ENCODE data around the gene SYNE3.

The SYNE3 gene

DNA sequence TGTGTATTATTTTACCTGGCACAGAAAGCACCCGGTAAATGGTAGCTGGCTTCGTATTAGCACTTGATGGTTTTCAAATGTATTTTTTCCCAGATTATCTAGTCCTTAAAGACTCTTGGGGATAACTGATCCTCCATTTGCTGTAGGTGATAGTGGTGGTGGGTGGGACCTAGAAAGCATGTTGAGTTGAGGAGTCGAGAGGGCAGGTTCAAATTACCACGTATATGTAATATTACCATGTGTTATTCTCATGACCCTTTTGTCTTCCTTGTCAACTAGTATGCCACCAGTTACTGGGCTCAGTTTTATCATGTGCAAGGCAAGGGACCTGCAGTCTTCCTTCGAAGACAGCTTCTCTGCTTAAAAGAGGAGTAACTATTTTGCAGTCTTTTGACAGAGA is 20.2 kb upstream of the SYNE3 start:
- Histone ChIP-seq H3K27ac (no peak overlapping the region), H3K4me3 (peak overlapping the region; percentile 84), H3K9me3 (ENCODE audit: low read depth, low read length) (no peaks in the 10 kb centered on the region), H3K9ac (ENCODE audit: insufficient read length) (peak overlapping the region; percentile 91), H3K36me3 (ENCODE audit: insufficient read depth, low read length) (peaks cover 14% of the 10 kb centered on the region; the same call in 1 of the 2 replicates)
- TF ChIP-seq POLR2AphosphoS5 (IDR thresholded peaks at IDR 0.05; ENCODE audit: borderline replicate concordance, low read depth, low read length) (no peak), FOXP2 (optimal IDR thresholded peaks at IDR 0.05; ENCODE audit: control extremely low read depth, extremely low read length, insufficient read depth) (no peak), EZH2 (IDR thresholded peaks at IDR 0.05) (no peak)
- DNase-seq (ENCODE audit: low read depth, low spot score): no peak

DNA sequence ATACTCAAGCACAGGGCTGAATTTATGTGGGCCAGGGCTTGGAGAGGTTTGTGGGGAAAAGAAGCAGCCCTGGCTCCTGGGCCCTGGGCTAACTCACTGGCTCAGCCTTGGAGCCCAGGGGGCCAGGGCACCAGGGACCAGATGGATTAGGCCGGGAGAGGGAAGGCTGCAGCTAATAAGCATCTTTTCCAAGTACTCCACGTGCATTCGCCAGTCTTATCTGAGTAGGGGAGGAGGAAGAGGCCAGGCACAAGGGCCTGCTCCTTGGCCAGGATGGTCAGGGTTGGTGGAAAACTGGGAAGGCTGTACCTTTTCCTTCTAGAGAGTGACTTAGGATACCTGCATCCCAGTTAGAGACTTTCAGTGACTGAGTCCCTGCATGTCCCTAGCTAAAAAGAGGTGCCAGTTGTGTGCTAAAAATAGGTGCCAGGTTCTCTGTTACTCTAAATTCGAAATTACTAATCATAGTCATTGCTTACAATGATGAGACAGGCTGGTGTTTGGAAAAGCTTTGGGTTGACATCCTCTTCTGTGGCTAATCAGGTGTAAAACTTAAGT is 19.7 kb upstream of the SYNE3 start:
- peak overlapping the region; percentile 91 for H3K9ac ChIP-seq (ENCODE audit: insufficient read length)
- peak overlapping the region; percentile 84 for H3K4me3 ChIP-seq
- H3K27ac ChIP-seq: no peak overlapping the region
- H3K9me3 ChIP-seq (ENCODE audit: low read depth, low read length): no peaks in the 10 kb centered on the region
- DNase-seq (ENCODE audit: low read depth, low spot score): no peak
- TF ChIP-seq POLR2AphosphoS5 (IDR thresholded peaks at IDR 0.05; ENCODE audit: borderline replicate concordance, low read depth, low read length): no peak
- no peak for TF ChIP-seq EZH2 (IDR thresholded peaks at IDR 0.05)
- TF ChIP-seq FOXP2 (optimal IDR thresholded peaks at IDR 0.05; ENCODE audit: control extremely low read depth, extremely low read length, insufficient read depth): no peak
- peaks cover 20% of the 10 kb centered on the region for H3K36me3 ChIP-seq (ENCODE audit: insufficient read depth, low read length)

DNA sequence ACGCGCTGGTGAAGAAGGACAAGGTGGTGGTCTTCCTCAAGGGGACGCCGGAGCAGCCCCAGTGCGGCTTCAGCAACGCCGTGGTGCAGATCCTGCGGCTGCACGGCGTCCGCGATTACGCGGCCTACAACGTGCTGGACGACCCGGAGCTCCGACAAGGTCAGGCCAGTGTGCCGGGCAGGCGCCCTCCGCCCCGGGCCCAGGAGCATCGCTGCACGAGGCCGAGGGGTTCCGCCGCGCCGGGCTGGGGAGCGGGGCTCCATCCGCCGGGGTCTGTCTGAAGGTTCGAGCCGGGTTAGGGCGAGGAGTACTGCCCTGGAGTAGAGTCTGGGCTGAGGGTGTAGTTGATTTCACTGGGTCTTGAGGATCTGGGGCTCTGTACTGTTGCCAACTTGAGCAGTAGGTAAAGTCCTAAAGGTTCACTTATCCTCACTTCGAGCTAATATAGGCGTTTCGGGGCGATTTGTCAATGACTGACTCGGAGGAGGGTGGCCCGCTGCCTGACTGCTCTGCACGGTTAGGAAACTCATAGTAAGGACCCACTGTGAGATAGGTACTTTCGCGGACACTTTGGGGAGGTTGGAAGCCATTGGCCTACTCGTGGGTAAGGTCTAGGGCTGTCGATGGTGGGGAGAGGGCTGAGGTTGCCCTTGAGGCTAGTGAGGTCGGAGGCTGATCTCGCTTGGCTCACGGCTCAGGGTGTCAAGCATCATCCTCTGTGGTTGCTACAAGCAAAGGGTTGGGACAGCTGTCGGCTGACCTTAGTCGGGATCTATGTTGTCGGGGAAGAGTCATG is 19.0 kb upstream of the SYNE3 start:
- no peak for TF ChIP-seq POLR2AphosphoS5 (IDR thresholded peaks at IDR 0.05; ENCODE audit: borderline replicate concordance, low read depth, low read length)
- TF ChIP-seq FOXP2 (optimal IDR thresholded peaks at IDR 0.05; ENCODE audit: control extremely low read depth, extremely low read length, insufficient read depth): no peak
- no peak for TF ChIP-seq EZH2 (IDR thresholded peaks at IDR 0.05)
- DNase-seq (ENCODE audit: low read depth, low spot score): no peak

DNA sequence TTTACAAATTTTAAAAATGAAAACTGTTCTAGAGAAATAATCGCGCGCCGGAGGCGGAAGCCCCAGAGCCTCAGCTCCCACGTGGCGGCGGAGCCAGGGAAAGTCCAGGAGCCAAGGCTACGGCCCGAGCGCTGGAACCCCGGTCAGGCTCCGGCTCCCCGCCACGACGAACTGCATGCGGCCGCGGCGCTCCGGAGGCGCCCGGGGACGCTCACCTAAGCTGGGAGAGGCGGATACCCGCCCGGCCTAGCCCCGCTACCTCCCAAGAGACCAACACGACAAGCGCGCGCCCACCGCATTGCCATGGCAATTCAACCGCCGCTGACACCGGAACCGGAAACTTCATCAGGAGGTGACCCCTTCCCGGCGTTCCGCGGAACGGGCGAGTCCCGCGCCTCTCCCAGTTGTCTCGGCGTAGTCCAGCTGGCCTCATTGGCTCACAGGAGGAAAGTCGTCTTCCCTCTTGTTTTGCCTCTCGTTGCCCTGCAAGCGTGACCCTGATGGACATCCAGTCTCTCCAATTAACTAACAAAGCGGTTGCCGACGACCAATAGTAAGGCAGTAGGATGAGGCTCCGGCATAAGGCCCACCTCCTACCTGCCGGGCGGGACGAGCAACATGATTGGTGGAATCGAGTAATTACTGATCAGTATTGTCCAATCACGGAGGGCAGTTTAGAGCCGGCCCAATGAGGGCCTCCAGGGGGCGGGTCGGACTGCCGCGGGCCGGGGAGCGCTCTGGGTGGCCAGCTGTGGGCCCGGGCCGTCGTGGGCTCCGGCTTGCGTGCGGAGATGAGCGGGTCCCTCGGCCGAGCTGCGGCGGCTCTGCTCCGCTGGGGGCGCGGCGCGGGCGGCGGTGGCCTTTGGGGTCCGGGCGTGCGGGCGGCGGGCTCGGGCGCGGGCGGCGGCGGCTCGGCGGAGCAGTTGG is 18.1 kb upstream of the SYNE3 start, which contains the start of gene GLRX5:
GLRX5 (plus strand) TSS at position 752 of the 927 bp plus-strand sequence; CDS start at position 792, 40 bp downstream.
- H3K9me3 ChIP-seq (ENCODE audit: low read depth, low read length): no peaks in the 10 kb centered on the region
- peak; percentile 100 for DNase-seq (ENCODE audit: low read depth, low spot score)
- peak within 1 kb of the TSS; percentile 91 for H3K9ac ChIP-seq (ENCODE audit: insufficient read length)
- TF ChIP-seq POLR2AphosphoS5 (IDR thresholded peaks at IDR 0.05; ENCODE audit: borderline replicate concordance, low read depth, low read length): peak; percentile 72
- no peak for TF ChIP-seq FOXP2 (optimal IDR thresholded peaks at IDR 0.05; ENCODE audit: control extremely low read depth, extremely low read length, insufficient read depth)
- peaks cover 35% of the 10 kb centered on the region for H3K36me3 ChIP-seq (ENCODE audit: insufficient read depth, low read length)
- peak within 1 kb of the TSS; percentile 84 for H3K4me3 ChIP-seq
- peak within 1 kb of the TSS; percentile 86 for H3K27ac ChIP-seq

More for the DNA sequence above, 19.0 kb upstream of the SYNE3 start:
- peak overlapping the region; percentile 84 for H3K4me3 ChIP-seq
- peaks cover 27% of the 10 kb centered on the region for H3K36me3 ChIP-seq (ENCODE audit: insufficient read depth, low read length)
- no peak overlapping the region for H3K27ac ChIP-seq
- H3K9me3 ChIP-seq (ENCODE audit: low read depth, low read length): no peaks in the 10 kb centered on the region
- H3K9ac ChIP-seq (ENCODE audit: insufficient read length): peak overlapping the region; percentile 91

DNA sequence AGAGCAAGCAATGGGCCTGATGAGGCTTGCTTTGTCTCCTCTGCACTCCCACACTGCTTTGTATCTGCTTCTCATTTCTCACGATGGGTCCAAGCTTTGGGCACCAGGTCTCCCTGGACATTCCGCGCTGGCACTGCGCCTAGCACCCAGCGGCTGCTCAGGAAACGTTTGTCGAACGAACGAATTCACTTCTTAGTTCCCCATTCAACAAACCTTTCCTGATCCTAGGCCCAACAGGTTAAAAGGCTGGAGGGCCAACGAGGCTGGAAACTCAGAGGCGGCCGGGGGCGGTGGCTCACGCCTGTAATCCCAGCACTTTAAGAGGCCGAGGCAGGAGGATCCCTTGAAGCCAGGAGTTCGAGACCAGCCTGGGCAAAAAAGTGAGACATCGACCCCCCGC is 17.4 kb upstream of the SYNE3 start:
- no peak for TF ChIP-seq FOXP2 (optimal IDR thresholded peaks at IDR 0.05; ENCODE audit: control extremely low read depth, extremely low read length, insufficient read depth)
- no peak for TF ChIP-seq EZH2 (IDR thresholded peaks at IDR 0.05)
- no peak for TF ChIP-seq POLR2AphosphoS5 (IDR thresholded peaks at IDR 0.05; ENCODE audit: borderline replicate concordance, low read depth, low read length)

DNA sequence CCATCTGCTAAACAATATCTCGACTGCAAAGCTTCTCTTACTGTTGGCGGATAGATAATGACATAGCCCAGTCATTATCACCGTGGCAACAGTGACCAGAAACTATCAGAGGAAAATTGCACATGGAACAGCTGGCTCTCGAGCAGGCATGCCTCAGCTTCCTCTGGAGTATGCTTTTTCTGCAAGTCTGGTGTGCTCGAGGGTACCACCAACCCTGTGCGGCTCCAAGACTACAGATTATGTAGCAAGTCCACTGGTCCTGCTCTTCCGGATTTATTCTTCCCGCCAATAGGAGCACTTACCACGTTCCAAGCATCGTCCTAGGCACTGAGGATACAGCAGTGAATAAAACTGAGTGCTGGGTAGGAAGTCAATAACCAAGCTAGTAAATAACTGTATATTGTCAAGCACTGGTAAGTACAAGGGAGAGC is 17.0 kb upstream of the SYNE3 start:
- H3K4me3 ChIP-seq: peak overlapping the region; percentile 84
- peaks cover 36% of the 10 kb centered on the region for H3K36me3 ChIP-seq (ENCODE audit: insufficient read depth, low read length)
- H3K9me3 ChIP-seq (ENCODE audit: low read depth, low read length): no peaks in the 10 kb centered on the region
- no peak for DNase-seq (ENCODE audit: low read depth, low spot score)
- H3K9ac ChIP-seq (ENCODE audit: insufficient read length): peak overlapping the region; percentile 90
- no peak overlapping the region for H3K27ac ChIP-seq
- TF ChIP-seq EZH2 (IDR thresholded peaks at IDR 0.05) (no peak), POLR2AphosphoS5 (IDR thresholded peaks at IDR 0.05; ENCODE audit: borderline replicate concordance, low read depth, low read length) (0 out of 2 replicates have a peak, but pooled peaks have one; percentile 32), FOXP2 (optimal IDR thresholded peaks at IDR 0.05; ENCODE audit: control extremely low read depth, extremely low read length, insufficient read depth) (no peak)

More for the DNA sequence above, 17.4 kb upstream of the SYNE3 start:
- Histone ChIP-seq H3K27ac (peak overlapping the region; percentile 86), H3K9me3 (ENCODE audit: low read depth, low read length) (no peaks in the 10 kb centered on the region), H3K4me3 (peak overlapping the region; percentile 84), H3K9ac (ENCODE audit: insufficient read length) (peak overlapping the region; percentile 90), H3K36me3 (ENCODE audit: insufficient read depth, low read length) (peaks cover 36% of the 10 kb centered on the region)
- no peak for DNase-seq (ENCODE audit: low read depth, low spot score)

DNA sequence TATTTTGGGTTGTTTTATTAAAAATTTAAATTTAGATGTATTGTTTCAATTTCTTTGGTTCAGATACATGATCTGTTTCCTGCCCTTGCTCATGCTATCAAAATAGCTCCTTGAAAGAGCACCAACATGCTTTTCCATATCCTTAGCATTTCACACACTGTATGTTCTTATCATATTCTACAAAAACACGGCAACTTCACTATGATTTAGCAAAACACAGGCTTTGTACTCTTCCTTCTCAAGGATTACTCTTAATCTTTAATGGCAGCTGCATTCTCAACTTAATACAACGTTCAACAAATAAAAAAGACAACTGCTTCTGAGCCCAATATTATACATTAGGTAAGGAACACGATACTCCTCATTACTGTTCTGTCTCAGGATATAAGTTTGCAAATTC is 15.5 kb upstream of the SYNE3 start:
- TF ChIP-seq POLR2AphosphoS5 (IDR thresholded peaks at IDR 0.05; ENCODE audit: borderline replicate concordance, low read depth, low read length): no peak
- TF ChIP-seq EZH2 (IDR thresholded peaks at IDR 0.05): no peak
- no peak for TF ChIP-seq FOXP2 (optimal IDR thresholded peaks at IDR 0.05; ENCODE audit: control extremely low read depth, extremely low read length, insufficient read depth)
- Histone ChIP-seq H3K9ac (ENCODE audit: insufficient read length) (peak overlapping the region; percentile 90), H3K4me3 (peak overlapping the region; percentile 84), H3K9me3 (ENCODE audit: low read depth, low read length) (no peaks in the 10 kb centered on the region), H3K36me3 (ENCODE audit: insufficient read depth, low read length) (peaks cover 36% of the 10 kb centered on the region), H3K27ac (no peak overlapping the region)
- DNase-seq (ENCODE audit: low read depth, low spot score): no peak

Data from SK-N-MC (cell line).